ENCODE results near the gene CXXC5. TPM values are rescaled to one million over a fixed set of nuclear protein-coding genes. Genes with fewer than 3 reads are reported as not detected.

Gene CXXC5
- total RNA-seq, 6 experiments from 2014 or later, result 44.5 to 84.9 (median 66.4) TPM

DNA sequence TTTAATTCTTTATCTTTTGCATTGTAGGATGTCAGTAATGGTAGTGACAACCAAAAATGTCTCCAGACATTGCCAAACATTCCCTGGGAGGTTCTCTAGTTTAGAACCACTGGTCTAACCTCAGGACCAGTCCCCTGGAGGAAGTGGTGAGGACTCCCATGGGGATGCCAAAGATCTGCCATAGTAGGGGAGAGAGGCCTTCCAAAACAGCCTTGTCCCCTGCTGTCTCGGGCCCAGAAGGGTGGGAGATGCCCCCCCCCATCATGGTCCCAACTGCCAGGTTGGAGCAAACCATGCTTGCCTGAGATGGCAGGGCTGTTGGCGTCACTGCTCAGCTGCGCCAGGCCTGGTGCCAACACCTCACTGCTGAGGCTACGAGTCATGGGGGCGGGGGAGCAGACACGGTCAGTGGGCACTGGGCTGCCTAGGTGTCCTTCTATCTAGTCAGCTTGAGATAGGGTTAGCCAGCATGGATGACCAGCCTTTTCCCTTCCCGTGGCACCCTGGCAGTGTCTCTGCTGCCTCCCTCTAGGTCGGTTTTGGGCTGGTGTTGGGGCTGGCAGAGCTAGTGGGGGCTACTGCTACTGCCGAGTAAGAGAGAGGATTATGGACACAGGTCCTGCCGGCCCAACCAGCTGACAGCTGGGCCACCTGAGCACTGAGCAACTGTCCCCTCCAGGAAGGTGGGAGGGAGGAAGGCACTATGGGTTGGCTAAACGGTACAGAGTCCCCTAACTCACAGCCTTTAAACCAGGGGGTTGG is 8.3 kb upstream of the CXXC5 start:
- peak overlapping the region; percentile 9 to 95 (median 94) for H3K27ac ChIP-seq
- 20% methylated on average over 1 of the region's 11 CpGs for WGBS (ENCODE audit: insufficient coverage, low coverage, low lambda C conversion rate, missing lambda C conversion rate)
- TF ChIP-seq, protein P1, sequence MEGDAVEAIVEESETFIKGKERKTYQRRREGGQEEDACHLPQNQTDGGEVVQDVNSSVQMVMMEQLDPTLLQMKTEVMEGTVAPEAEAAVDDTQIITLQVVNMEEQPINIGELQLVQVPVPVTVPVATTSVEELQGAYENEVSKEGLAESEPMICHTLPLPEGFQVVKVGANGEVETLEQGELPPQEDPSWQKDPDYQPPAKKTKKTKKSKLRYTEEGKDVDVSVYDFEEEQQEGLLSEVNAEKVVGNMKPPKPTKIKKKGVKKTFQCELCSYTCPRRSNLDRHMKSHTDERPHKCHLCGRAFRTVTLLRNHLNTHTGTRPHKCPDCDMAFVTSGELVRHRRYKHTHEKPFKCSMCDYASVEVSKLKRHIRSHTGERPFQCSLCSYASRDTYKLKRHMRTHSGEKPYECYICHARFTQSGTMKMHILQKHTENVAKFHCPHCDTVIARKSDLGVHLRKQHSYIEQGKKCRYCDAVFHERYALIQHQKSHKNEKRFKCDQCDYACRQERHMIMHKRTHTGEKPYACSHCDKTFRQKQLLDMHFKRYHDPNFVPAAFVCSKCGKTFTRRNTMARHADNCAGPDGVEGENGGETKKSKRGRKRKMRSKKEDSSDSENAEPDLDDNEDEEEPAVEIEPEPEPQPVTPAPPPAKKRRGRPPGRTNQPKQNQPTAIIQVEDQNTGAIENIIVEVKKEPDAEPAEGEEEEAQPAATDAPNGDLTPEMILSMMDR (IDR thresholded peaks at IDR 0.05), result no peak
- TF ChIP-seq POLR2A (IDR thresholded peaks at IDR 0.05), result no peak
- intact Hi-C loops (cut with DNase I), result loop anchor here (5.0 kb wide), 2 partner anchors 48 to 128 kb away; no protein-coding TSS in a partner anchor
- ATAC-seq, result no peak
- peak; percentile 72 to 76 (median 72) for DNase-seq
- no peaks in the 10 kb centered on the region for H3K27me3 ChIP-seq
- no peak overlapping the region for H3K4me3 ChIP-seq
- H3K4me1 ChIP-seq, result peaks cover 8 to 74% (median 43%) of the 10 kb centered on the region in 4 donors
- H3K9me3 ChIP-seq, result no peaks in the 10 kb centered on the region
- H3K36me3 ChIP-seq, result no peaks in the 10 kb centered on the region

DNA sequence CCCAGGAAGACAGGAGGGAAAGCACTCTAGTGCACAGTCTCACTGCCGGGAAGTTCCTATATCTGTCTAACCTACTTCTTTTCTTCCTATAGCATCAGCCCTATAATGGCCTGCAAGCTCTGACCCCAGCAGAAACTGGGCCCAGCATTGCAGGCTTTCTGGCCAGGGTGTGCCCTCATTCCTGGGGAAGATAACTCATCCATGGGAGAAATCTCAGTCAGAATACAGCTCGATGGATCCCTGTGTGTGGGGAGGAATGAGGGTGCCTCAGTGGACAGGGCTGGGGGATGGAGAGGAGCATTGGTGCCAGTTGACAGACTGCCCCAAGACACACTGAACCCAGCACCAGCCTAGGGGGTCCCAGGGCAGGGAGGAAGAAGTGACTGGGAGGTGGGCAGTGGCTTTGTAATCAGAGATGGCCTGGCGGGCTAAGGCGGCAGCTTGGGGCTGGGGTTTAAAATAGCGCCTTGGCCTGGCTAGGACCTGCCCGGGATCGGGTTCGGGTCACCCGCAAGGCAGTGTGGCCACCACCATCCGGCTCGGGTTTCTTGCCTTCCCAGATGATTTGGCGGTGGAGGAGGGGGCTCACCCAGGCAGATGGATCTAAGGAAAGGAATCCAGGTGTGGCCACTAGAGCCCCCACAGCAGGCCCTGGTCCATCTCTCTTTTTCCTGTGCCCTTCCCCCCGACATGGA is 7.6 kb upstream of the CXXC5 start:
- DNase-seq, result peak in 2 of 3 donors; percentile 16 to 40
- intact Hi-C loops (cut with DNase I), result loop anchor here in 1 of 2 donors (5.0 kb wide), 1 partner anchor 47 kb away; no protein-coding TSS in a partner anchor

DNA sequence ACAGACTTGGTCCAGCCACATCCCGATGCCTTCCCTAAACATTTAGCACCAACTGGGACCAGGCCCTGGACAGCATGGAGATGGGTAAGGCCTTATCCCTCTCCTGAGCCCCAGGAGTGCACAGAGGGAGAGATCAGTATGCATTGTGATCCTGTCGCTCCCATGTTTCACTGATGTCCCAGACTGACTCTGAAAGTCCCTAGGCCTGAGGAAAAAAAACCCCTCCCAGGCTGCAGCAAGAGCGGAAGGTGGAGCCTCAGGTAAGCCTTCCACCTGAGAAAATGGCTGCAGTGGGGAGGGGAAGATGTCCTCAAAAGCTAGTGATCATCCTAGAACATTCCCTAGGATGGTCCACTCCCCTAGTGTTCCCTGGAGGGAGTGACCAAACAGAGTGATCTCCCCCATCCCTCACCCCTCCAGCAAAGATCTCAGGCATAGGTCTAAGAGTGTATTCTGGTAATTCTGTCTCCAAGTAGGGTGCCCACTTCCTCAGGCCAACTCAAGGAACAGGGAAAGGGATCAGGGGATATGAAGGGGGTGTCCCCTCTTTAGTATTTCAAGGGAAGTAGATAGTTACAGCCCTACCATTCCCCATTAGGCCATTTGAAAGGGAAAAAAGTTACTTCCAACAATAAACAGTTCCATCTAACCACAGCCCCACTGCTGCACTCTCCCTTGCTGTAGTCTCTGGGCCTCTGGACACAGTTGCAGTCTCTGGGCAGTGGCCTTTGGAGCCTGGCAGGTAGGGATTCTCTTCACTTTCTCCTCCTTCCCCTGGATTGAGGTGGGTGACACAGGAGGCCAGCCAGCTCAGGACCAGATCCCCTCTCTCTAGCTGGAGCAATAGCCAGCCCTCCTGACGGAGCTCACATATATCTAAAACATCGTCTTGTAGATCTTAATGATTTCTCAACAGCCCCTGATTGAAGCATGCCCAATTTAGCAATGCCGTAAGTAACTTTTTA is 6.8 kb upstream of the CXXC5 start:
- DNase-seq, result peak in 2 of 3 donors; percentile 2 to 11
- no peak for ATAC-seq

More for the DNA sequence above, 7.6 kb upstream of the CXXC5 start:
- Histone ChIP-seq H3K4me3 (no peak overlapping the region), H3K27ac (no peak overlapping the region), H3K27me3 (no peaks in the 10 kb centered on the region), H3K4me1 (peaks cover 8 to 72% (median 47%) of the 10 kb centered on the region in 4 donors), H3K9me3 (no peaks in the 10 kb centered on the region), H3K36me3 (no peaks in the 10 kb centered on the region)
- WGBS (ENCODE audit: insufficient coverage, low coverage, low lambda C conversion rate, missing lambda C conversion rate), result 86% methylated on average over 1 of the region's 13 CpGs
- no peak for ATAC-seq
- TF ChIP-seq, protein P1 (IDR thresholded peaks at IDR 0.05), result no peak
- TF ChIP-seq POLR2A (IDR thresholded peaks at IDR 0.05), result no peak

More for the DNA sequence above, 6.8 kb upstream of the CXXC5 start:
- no peak overlapping the region for H3K27ac ChIP-seq
- intact Hi-C loops (cut with DNase I), result loop anchor here in 1 of 2 donors (5.0 kb wide), 1 partner anchor 46 kb away; no protein-coding TSS in a partner anchor
- H3K27me3 ChIP-seq, result no peaks in the 10 kb centered on the region
- no peak overlapping the region for H3K4me3 ChIP-seq
- peaks cover 5 to 65% (median 44%) of the 10 kb centered on the region in 4 donors for H3K4me1 ChIP-seq
- H3K9me3 ChIP-seq, result no peaks in the 10 kb centered on the region
- H3K36me3 ChIP-seq, result no peaks in the 10 kb centered on the region
- TF ChIP-seq, protein P1 (IDR thresholded peaks at IDR 0.05), result no peak
- TF ChIP-seq POLR2A (IDR thresholded peaks at IDR 0.05), result no peak
- WGBS (ENCODE audit: insufficient coverage, low coverage, low lambda C conversion rate, missing lambda C conversion rate), result 88% methylated on average over 4 of the region's 6 CpGs

All from right lobe of liver (tissue), 6 donors.